Measurements from ENCODE around the gene DISC1.
"Not testable (repeated sequence)": the region's sequence is repeated elsewhere in the genome, so short reads cannot be mapped to it uniquely, and the experiment has no call there.

The DISC1 gene

DNA sequence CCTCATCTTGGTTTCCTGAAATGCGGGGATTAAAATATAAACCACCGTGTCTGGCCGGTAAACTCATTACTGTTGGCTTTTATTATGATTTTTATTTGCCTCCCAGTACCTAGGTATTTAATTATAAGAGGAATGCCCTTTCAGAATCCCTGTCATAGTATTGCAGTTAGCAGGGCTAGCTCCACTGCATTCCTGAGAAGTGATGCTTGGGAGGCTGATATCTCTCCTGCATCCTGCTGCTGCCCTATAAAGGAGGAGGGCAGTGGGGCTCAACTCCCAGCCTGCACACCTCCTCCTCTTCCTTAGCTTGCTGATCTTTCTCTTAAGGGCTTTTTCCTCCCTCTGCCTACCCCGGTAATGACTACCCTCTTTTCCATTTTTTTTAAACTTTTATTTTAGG is 19.9 kb upstream of the DISC1 start:
- DNase-seq: no peak

- DNase-seq: no peak
These were observed 16.2 kb upstream of the DISC1 start for GRCh38 chr1:231610388-231610787.

- no peak for DNase-seq
These were observed 15.5 kb upstream of the DISC1 start for GRCh38 chr1:231611111-231611510.

DNA sequence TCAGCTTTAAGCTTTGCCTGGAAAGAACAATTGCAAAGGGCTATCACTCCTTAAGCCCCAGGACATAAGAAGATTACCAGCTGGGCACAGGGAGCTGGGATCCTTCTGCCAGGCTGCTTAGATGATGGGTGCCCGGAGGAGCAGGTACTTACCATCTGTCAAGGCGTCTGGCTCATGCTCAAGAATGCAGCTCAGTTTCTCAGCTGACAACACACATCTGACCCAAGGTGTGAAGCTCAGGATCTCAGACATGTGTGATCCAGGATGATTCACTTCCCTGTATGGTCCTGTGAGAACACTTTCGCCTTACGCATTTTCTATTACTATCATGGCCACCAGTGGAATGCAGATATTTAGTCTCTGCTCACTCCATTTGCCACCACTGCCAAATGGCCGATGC is 14.7 kb upstream of the DISC1 start:
- DNase-seq: no peak

GRCh38 chr1:231612393-231613089 is 14.0 kb upstream of the DISC1 start:
- DNase-seq: peak; percentile 93

DNA sequence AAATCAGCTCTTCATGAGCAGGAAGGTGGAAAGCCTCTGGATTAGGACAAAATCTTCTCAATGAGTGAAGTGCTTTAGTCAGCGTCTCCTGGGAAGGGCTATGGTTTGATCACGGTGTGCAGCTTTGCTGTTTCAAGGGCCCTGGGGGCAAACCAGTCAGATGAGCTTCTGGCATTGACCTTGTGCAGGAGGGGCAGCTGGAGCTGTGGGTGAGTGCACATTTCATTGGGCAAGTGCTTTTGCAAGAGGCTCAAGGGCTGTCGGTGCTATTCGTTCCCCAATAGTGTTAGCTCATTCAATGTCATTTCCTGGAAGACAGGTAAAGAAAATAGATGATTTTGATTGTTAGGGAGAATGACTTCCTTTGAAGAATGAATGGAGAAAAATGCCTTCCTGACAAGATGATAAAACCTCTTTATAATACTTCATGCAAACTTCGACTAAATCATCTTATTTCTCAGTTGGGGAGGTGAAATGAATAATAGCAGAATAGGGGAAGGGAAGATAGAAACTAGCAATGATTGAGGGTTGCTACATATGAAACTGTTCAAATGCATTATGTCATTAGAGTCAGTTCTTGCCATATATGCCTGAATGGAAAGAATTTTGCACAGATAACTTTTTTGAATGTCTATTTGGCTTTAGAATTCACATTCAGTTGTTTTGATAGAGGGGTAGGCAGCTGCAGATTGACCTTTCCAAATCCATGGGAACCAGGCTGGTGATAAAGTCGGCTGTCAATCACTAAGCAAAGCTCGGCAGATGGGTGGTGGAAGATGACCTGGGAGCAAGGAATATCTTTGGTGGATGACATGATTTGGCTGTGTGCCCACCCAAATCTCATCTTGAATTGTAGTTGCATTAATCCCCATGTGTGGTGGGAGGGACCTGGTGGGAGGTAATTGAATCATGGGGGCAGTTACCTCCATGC is 12.9 kb upstream of the DISC1 start:
- peak; percentile 81 for DNase-seq

- DNase-seq: no peak
These were observed 9.9 kb upstream of the DISC1 start for GRCh38 chr1:231616667-231617066.

- DNase-seq: peak; percentile 29
These were observed 7.9 kb upstream of the DISC1 start for GRCh38 chr1:231618609-231619256.

DNA sequence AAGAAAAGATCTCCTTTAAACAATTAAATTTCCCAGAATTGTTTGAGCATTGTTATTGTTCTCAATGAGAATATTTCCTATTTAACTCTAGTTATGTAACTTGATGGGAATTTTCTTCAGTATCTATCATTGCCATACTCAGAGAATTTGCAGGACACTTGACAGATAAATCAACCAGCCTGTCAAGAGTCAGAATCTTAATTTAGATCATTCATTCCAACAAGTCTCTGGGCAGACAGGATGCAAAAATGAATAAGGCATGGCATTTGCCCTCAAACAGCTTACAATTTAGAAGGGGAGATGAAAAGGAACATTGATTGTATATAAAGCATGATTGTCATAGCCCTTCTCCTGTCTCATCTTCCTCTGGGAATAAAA is 7.3 kb upstream of the DISC1 start:
- DNase-seq: no peak

GRCh38 chr1:231625042-231625441 is 1.5 kb upstream of the DISC1 start:
- DNase-seq: not testable (repeated sequence)

GRCh38 chr1:231625975-231626534 is 535 bp upstream of the DISC1 start:
- no peak for DNase-seq

GRCh38 chr1:231626951-231627614 is 493 bp downstream of the DISC1 start:
- peak; percentile 75 for DNase-seq

- DNase-seq: no peak
These were observed 1.8 kb downstream of the DISC1 start for GRCh38 chr1:231628207-231628876.

DNA sequence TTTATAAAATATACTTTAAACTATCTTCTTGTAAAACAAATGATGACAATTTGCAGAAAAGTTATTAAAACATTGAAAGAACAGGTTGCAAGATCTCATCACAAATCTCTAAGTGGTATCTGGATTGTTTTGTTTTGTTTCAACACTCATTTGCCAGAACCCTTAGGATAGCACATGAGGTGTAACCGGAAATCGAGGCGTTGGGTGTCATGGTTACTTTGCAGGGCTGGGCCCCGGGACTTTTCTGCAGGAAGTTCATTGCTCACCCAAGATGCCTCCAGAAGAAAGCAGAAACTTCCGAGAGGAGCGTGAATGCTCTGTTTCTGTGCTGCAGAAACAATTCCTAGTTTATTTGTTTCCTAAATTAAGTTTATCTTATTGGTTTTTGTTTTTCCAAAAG is 2.5 kb downstream of the DISC1 start:
- peak; percentile 74 for DNase-seq

DNA sequence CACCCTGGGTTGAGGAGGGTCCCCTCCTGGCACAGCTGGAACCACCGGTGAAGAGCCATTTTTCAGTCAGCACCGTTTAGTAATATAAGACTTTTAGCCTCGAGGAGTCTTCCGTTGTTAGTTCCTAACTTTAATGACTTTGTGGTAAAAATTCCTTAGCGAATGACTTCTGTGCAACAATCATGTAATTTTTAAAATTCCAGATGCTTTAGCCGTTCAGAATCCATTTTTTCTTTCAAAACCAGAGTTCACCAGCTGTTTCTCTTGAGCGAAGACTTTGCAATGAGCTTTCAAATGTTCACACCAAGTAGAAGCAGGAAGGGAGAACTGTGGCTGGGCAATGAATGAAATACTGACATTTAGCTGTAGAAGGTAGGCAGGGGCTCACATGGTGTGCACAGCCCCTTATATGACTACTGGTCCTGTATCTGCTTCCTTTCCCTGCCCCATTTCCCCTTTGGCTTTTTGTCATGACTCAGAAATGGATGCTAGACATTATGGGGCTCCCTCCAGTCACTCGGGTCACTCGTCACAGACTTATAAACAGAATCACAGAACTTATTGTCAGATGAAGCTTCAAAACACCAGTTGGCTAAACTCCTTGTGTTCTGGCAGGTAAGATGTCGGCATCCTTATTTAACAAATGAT is 4.1 kb downstream of the DISC1 start:
- DNase-seq: no peak

DNA sequence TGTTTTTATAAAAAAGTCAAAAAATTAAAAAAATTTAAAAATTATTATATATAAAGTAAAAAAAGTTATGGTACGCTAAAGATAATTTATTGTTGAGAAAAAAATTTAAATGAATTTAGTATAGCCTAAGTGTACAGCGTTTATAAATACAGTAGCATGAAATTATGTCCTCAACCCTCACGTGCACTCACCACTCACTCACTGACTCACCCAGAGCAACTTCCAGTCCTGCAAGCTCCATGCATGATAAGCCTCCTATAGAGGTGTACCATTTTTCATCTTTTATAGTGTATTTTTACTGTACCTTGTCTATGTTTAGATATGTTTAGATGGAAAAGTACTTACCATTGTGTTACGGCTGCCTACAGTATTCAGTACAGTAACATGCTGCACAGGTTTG is 5.1 kb downstream of the DISC1 start:
- DNase-seq: no peak

- no peak for DNase-seq
These were observed 5.5 kb downstream of the DISC1 start for GRCh38 chr1:231632119-231632518.

GRCh38 chr1:231634323-231635013 is 7.9 kb downstream of the DISC1 start:
- no peak for DNase-seq

DNA sequence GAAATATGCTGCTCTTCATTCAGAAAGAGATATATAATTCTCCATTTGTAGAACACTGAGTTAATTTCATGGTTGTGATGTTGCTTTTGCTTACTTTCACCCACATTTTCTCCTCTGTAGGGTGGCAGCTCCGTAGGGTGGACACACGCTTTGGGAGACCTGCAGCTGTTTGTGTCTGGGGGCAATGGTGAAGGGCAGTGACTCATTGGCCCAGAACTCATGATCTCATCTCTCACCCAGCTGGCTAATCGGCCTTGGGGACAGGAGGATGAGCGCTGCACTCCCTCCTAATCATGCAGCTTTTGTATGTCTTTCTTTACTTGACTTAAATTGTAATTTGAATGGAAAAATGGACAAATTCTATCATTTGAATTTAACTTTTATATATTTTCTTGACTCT is 9.6 kb downstream of the DISC1 start:
- no peak for DNase-seq

- DNase-seq: not testable (repeated sequence)
These were observed 10.3 kb downstream of the DISC1 start for GRCh38 chr1:231636922-231637321.

DNA sequence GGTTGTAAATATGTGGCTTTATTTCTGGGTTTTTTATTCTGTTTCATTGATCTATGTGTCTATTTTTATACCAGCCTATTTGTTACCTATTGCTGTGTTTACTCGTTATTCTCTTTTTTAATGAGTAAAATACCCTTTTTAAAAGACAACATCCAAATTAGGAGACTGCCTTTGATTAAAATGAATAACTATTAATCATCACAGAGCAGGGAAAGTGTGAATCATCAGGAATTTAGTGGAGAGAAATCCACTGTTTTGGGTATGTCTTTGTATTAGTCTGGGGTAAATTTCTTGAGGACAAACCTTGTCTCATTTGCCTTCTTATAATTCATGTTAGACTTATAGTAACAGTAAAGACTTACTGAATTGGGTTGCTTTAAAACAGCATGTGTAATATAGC is 12.1 kb downstream of the DISC1 start:
- no peak for DNase-seq
